K562 (cell line): ENCODE data around the gene TUBA1B. TPM values are rescaled to one million over a fixed set of nuclear protein-coding genes. Genes with fewer than 3 reads are reported as not detected.
A peak's percentile ranks its signal among the peaks of the same experiment; 100 is the strongest.

ENCODE experiments used
- DNMT1 ChIP-seq: fragments of 450-650 bp; IDR thresholded peaks from 2 replicates; pipeline ENCODE4 v1.6.1; 2016; ENCODE audit warnings: antibody characterized with exemption, mild to moderate bottlenecking
- FOXP4 ChIP-seq: sonication (generic); formaldehyde crosslinking; IDR thresholded peaks from 2 replicates; pipeline ENCODE4 v1.8.0; 2022; ENCODE audit warnings: mild to moderate bottlenecking, missing genetic modification reagents, borderline replicate concordance
- HDGF ChIP-seq: fragments of 450-650 bp; IDR thresholded peaks from 2 replicates; pipeline ENCODE4 v1.6.1; 2016
- HNRNPH1 ChIP-seq: fragments of 200-400 bp; formaldehyde crosslinking; optimal IDR thresholded peaks from 2 replicates; pipeline ENCODE3; 2017; ENCODE audit warnings: low read depth, mild to moderate bottlenecking, low read length, moderate library complexity
- KAT7 ChIP-seq: sonication (generic); formaldehyde crosslinking; IDR thresholded peaks from 2 replicates; pipeline ENCODE4 v1.8.0; 2022; ENCODE audit warnings: missing genetic modification reagents, mild to moderate bottlenecking, borderline replicate concordance
- POU5F1 ChIP-seq: fragments of 150-350 bp; IDR thresholded peaks from 2 replicates; pipeline ENCODE4 v1.6.1; 2014; ENCODE audit warnings: borderline replicate concordance, low read length, low read depth, mild to moderate bottlenecking; ENCODE audit not compliant: partially characterized antibody
- PRDM10 ChIP-seq: fragments of 450-650 bp; IDR thresholded peaks from 2 replicates; pipeline ENCODE4 v1.6.1; 2018; ENCODE audit not compliant: partially characterized antibody
- RB1 ChIP-seq: fragments of 450-650 bp; IDR thresholded peaks from 2 replicates; pipeline ENCODE4 v1.6.1; 2017; ENCODE audit warnings: low read depth, mild to moderate bottlenecking
- RBM22 ChIP-seq: fragments of 200-400 bp; formaldehyde crosslinking; IDR thresholded peaks from 2 replicates; pipeline ENCODE4 v1.6.1; 2018; ENCODE audit warnings: low read length, low read depth; ENCODE audit not compliant: poor library complexity, severe bottlenecking
- RCOR1 ChIP-seq, 2 experiments: IDR thresholded peaks; 2 replicates each; pipeline ENCODE4 v1.6.1; 2012; ENCODE audit warnings: low read depth in 2 of 2, low read length in 2 of 2, borderline replicate concordance in 1 of 2, improper control_type of control experiment in 1 of 2
- RNF2 ChIP-seq: sonication (generic); IDR thresholded peaks from 2 replicates; pipeline ENCODE4 v1.6.1; 2016
- SMC3 ChIP-seq: conservative IDR thresholded peaks from 2 replicates; pipeline ENCODE4 v1.6.1; 2011; ENCODE audit warnings: low read depth, low read length, improper control_type of control experiment; ENCODE audit not compliant: insufficient read depth
- SREBF1 ChIP-seq: fragments of 150-350 bp; IDR thresholded peaks from 2 replicates; pipeline ENCODE4 v1.6.1; 2014; ENCODE audit warnings: antibody characterized with exemption, low read depth, low read length, borderline replicate concordance
- TRIM24 ChIP-seq, 2 experiments: fragments of 450-650 bp; IDR thresholded peaks; 2 replicates each; pipeline ENCODE4 v1.6.1; 2016
- XRCC3 ChIP-seq: fragments of 450-650 bp; IDR thresholded peaks from 2 replicates; pipeline ENCODE4 v1.6.1; 2017; ENCODE audit warnings: mild to moderate bottlenecking, moderate library complexity
- XRCC4 ChIP-seq: IDR thresholded peaks from one replicate; pipeline ENCODE4 v1.6.1; 2011; ENCODE audit not compliant: insufficient read depth, insufficient read length; ENCODE audit errors: extremely low read depth
- ZNF184 ChIP-seq: sonication (generic); formaldehyde crosslinking; IDR thresholded peaks from 2 replicates; pipeline ENCODE4 v1.5.0; 2020; ENCODE audit warnings: missing genetic modification reagents
- ZNF24 ChIP-seq: fragments of 450-650 bp; IDR thresholded peaks from 2 replicates; pipeline ENCODE4 v1.6.1; 2016
- ZNF57 ChIP-seq: fragments of 450-650 bp; formaldehyde crosslinking; IDR thresholded peaks from 2 replicates; pipeline ENCODE4 v1.4.0; 2020; ENCODE audit warnings: mild to moderate bottlenecking, moderate library complexity
- ZNF717 ChIP-seq: fragments of 250-450 bp; sonication (Bioruptor Pico); IDR thresholded peaks from 2 replicates; pipeline ENCODE4 v1.5.0; 2021
- ZNF780A ChIP-seq: fragments of 250-450 bp; sonication (Bioruptor Pico); IDR thresholded peaks from 2 replicates; pipeline ENCODE4 v1.5.0; 2021; ENCODE audit warnings: mild to moderate bottlenecking
- polyA plus RNA-seq, 8 experiments: library from polyadenylated mRNA; depleted of rRNA in 4 of 8; stranded (reverse) in 5 of 8; unstranded in 3 of 8; fragments of >200 nt; fragmentation: Nextera tagmentation in 2 of 8; fragmentation: Illumina TruSeq in 1 of 8; extraction: Ambion mirVana in 2 of 8; extraction: Trizol in 1 of 8; gene quantifications; 2 replicates each; pipeline versions ENCODE4 v1.2.1 to v1.2.3, GENCODE V29; 2011 to 2014; ENCODE audit warnings: inconsistent platforms in 1 of 8, missing spikeins in 1 of 8
- total RNA-seq, 7 experiments: library from RNA; depleted of rRNA in 6 of 7; stranded (reverse); fragments of >200 nt in 6 of 7; fragmentation: Illumina TruSeq in 2 of 7; extraction: Trizol in 2 of 7; gene quantifications; 2 replicates each; pipeline versions ENCODE4 v1.2.1 to v1.2.3, GENCODE V29; 2011 to 2021; ENCODE audit warnings: low replicate concordance in 1 of 7
- TF ChIP-seq, protein P1 (sequence below): fragments of 200-800 bp; sonication (Bioruptor generic); IDR thresholded peaks from 2 replicates; pipeline ENCODE4 v1.6.1; 2017; ENCODE audit warnings: missing genetic modification characterization, missing compliant biosample characterization

Gene TUBA1B
- total and polyA plus RNA-seq, 9 of the 15 experiments (the other 6 are each of a cell fraction or from before 2014, with no cell fraction given), result 2,189 to 4,624 (median 2,628) TPM

- TF ChIP-seq FOXP4 (CRISPR knock-in tag), result no peak
- no peak for TF ChIP-seq ZNF184 (CRISPR knock-in tag)
- peak; percentile 70 for TF ChIP-seq RNF2
- no peak for TF ChIP-seq XRCC4
- TF ChIP-seq HNRNPH1, result peak; percentile 27
- peak; percentile 38 for TF ChIP-seq POU5F1
- TF ChIP-seq XRCC3, result no peak
- TF ChIP-seq RB1, result peak; percentile 99
- no peak for TF ChIP-seq DNMT1
- TF ChIP-seq ZNF717 (CRISPR knock-in tag), result no peak
- peak; percentile 61 for TF ChIP-seq SMC3
- TF ChIP-seq TRIM24 (IDR thresholded peaks at IDR 0.05), result peak; percentile 69 to 70; a peak in 3 of 4 replicates
- no peak; the same call in 1 of the 2 replicates for TF ChIP-seq SREBF1
- no peak for TF ChIP-seq ZNF57 (CRISPR knock-in tag)
- peak in 1 of 2 experiments; percentile 69; a peak in 1 of 4 replicates for TF ChIP-seq RCOR1 (IDR thresholded peaks at IDR 0.05; ENCODE audit: borderline replicate concordance in 1 of 2, low read depth in 2 of 2, low read length in 2 of 2)
- peak; percentile 88; the same call in 1 of the 2 replicates for TF ChIP-seq HDGF
- no peak for TF ChIP-seq ZNF780A (CRISPR knock-in tag)
- TF ChIP-seq RBM22, result peak; percentile 93
- peak; percentile 78 for TF ChIP-seq ZNF24
- no peak for TF ChIP-seq PRDM10
- TF ChIP-seq, protein P1, sequence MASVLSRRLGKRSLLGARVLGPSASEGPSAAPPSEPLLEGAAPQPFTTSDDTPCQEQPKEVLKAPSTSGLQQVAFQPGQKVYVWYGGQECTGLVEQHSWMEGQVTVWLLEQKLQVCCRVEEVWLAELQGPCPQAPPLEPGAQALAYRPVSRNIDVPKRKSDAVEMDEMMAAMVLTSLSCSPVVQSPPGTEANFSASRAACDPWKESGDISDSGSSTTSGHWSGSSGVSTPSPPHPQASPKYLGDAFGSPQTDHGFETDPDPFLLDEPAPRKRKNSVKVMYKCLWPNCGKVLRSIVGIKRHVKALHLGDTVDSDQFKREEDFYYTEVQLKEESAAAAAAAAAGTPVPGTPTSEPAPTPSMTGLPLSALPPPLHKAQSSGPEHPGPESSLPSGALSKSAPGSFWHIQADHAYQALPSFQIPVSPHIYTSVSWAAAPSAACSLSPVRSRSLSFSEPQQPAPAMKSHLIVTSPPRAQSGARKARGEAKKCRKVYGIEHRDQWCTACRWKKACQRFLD, result no peak; the same call in 1 of the 2 replicates
- TF ChIP-seq KAT7 (CRISPR knock-in tag), result peak; percentile 95
Observed at GRCh38 chr12:49130151-49131050, 794 bp downstream of the TUBA1B start (continued).
